HG03095 (cell line): ENCODE results near the gene RNF130.
A peak's percentile ranks its signal among the peaks of the same experiment; 100 is the strongest.

Source experiments
- ATAC-seq: cut with Tn5 transposase; IDR thresholded peaks from one replicate; pipeline ENCODE4 v1.9.1; 2021; ENCODE audit warnings: moderate library complexity; ENCODE audit not compliant: unreplicated experiment

The RNF130 gene

DNA sequence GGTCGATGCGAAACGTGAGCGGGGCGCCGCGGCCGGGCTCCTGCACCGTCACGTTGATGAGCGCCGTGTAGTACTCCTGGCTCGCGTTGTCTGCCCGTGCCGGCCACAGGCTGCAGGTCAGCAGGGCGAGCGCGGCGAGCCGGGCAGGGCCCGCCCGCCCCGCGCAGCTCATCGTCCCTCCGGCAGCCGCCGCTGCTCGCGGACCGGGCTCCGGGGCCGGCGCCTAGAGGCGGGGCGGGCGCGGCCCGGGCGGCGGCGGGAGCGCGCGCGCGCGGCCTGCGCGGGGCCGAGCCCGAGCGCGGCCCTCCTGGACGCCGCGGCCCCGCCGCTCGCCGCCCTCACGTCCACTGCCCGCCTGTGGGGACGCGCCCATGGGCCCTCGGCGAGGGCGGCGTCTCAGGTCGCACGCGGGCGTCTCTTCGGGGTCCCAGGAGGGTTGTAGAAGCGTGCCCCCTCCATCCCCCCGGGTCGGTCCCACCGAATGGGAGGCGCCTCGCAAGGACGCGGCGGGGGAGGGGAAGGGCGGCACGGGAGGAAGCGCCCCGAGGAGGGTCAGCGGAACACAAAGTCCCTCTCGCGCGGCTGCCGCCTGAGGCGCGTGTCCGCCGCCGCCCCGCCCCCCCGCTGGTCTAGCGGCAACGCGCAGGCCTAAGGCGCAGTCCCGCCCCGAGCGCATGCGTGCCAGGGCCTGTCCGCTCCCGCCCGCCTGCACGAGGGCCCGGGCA is at the start of gene RNF130:
TSS of gene RNF130 (minus strand) at position 229 of the 725 bp plus-strand sequence. CDS start at position 172, 57 bp downstream.
- peak; percentile 47 for ATAC-seq

- ATAC-seq, result no peak
These were observed 48.9 kb upstream of the RNF130 start for GRCh38 chr5:180120237-180121101.

GRCh38 chr5:180119903-180120236 is 48.3 kb upstream of the RNF130 start:
- ATAC-seq, result no peak

- ATAC-seq, result no peak
These were observed 47.7 kb upstream of the RNF130 start for GRCh38 chr5:180119031-180119902.

GRCh38 chr5:180118391-180118791 is 46.8 kb upstream of the RNF130 start:
- no peak for ATAC-seq

DNA sequence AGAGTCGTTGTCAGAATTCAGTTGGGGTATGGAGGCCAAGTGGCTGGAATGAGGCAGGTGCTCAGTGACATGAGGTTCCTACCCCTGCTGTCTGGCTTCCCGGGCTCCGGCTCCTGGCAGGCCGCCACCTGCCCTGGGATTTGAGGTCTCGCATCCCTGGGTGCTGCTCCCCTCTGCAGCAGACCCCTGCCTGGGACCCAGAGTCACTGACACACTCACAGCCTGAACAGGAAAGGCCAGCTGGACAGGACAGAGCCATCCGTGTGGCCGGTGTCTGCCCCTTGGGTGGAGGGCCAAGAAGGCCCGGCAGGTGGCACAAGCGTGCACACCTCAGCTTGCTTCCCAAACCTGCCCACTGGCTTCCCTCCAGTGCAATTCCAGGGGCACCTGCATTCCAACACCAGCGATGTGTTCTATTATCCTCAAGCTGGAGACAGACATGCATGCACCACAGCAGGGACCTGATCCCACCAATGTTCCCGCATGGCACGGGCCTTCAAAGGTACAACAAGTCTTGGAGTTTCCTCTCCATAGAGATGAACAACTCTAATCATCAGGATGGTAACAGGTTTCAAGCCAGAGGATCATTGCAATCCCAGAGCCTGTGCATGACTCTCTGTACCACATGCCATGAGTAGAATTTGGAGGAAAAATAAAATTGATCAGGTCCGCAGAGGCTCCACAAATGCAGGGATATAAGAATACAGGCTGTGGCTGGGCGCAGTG is 45.6 kb upstream of the RNF130 start:
- no peak for ATAC-seq

- ATAC-seq, result no peak
These were observed 44.8 kb upstream of the RNF130 start for GRCh38 chr5:180116077-180116999.

GRCh38 chr5:180115326-180116076 is 43.9 kb upstream of the RNF130 start:
- no peak for ATAC-seq

GRCh38 chr5:180114304-180115003 is 42.9 kb upstream of the RNF130 start:
- no peak for ATAC-seq

DNA sequence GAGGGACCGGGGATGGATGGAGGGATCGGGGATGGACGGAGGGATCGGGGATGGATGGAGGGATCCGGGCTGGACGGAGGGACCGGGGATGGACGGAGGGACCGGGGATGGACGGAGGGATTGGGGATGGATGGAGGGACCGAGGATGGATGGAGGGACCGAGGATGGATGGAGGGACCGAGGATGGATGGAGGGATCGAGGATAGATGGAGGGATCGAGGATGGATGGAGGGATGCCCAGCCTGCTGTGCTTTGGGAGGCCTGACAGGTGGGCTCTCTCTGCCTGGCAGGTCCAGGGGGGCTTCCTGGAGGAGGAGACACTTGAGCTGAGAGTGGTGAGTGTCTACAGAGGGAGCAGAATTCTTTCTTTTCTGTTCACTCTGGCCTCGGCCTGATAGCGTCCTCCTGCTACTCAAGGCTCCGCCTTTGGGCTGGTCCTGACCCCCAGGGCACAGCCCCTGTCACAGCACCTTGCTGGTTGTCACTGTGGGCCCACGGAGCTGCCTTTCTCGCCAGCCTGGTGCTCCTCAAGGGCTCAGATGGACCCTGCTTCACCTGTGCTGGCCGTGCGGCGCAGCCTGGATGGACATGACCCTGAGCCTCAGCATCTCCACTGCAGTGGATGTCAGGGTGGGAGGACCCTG is 42.2 kb upstream of the RNF130 start:
- no peak for ATAC-seq

DNA sequence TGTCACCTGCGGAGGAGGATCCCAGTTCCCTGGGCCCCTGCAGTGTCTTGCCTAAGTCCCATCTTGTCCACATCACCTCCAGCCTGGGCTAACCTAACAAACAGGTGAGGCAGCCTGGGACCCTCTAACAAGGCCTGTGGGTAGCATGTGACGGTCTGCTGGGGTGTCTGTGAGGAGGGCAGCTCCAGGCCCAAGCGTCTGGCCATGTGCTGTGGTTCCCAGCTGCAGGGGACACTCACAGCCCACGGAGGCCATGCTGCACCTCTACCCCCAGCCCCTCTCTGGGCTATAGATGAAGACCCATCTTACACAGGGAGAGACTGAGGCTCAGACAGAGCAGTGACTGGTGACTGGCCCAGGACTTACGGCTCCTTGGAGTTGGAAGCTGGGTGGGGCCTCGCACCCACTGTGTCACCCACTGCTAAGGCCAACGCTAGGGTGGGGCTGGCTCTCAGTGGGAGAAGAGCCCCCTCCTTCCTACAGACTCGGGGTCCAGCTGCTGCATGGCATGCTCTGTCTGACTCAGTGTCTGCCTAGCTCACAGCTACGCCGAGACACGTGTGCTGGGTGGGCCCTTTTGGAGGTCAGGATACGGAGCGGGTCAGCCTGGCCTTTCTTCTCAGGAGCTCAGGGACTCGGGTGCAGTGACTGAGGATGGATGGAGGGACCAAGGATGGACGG is 40.8 kb upstream of the RNF130 start:
- ATAC-seq, result no peak

DNA sequence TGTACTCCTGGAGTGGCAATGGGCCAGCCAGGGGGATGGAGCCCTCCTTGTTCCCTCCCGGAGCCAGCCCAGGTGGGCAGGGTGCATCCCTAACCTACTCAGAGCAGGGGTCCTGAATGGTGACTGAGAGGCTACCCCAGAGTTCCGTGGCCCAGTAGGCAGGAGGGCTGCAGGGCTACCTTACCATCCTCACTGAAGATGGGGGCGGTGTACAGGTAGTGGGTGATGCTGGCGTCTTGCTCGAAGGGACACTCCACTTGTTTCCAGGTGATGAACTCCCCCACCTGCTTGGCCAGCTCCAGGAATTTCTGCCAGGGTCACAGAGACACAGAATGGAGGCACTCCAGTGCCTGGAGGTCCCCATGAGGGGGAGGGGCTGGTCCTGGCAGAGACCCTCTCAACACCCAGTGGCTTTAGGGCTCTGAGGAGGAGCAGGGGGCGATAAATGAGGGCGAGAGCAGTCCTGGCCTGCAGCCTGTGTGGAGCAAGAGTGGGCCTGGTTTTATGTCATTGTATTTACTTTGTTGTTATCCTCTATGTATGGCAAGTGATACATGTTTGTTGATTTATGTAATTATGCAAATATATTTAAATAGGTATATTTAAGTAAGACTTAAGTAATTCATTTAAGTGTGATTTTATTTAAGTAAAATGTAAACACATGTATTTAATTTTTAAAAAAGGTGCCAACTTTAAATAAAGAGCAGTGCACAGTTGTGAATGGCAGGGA is 39.9 kb upstream of the RNF130 start:
- no peak for ATAC-seq

GRCh38 chr5:180109920-180110319 is 38.4 kb upstream of the RNF130 start:
- ATAC-seq, result no peak

DNA sequence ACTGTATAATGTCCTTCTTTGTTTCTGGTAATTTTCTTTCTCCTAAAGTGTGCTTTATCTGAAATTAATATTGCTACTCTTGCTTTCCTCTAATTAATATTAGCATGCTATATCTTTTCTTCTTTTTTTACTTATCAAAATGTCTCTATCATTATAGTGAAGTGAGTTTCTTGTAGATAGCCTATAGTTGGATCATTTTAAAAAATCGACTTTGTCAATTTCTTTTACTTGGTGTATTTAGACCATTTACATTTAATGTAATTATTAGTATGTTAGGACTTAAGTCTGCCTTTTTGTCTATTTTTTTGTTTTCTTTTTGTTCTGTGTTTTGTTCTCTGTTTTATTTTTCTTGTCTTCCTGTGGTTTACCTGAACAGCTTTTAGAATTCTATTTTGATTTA is 35.4 kb upstream of the RNF130 start:
- ATAC-seq, result no peak

GRCh38 chr5:180105827-180106312 is 34.3 kb upstream of the RNF130 start:
- no peak for ATAC-seq

- ATAC-seq, result no peak
These were observed 32.6 kb upstream of the RNF130 start for GRCh38 chr5:180104168-180104530.
